Cerebellar cortex (tissue), 1 donor: ENCODE measurements around the gene PSG6.
A peak's percentile ranks its signal among the peaks of the same experiment; 100 is the strongest.
"Not testable (repeated sequence)": the region's sequence is repeated elsewhere in the genome, so short reads cannot be mapped to it uniquely, and the experiment has no call there.

Experiments
- DNase-seq: peaks from one replicate; pipeline ENCODE4 v3.0.0-alpha.2; 2015; ENCODE audit warnings: low spot score

Gene PSG6

DNA sequence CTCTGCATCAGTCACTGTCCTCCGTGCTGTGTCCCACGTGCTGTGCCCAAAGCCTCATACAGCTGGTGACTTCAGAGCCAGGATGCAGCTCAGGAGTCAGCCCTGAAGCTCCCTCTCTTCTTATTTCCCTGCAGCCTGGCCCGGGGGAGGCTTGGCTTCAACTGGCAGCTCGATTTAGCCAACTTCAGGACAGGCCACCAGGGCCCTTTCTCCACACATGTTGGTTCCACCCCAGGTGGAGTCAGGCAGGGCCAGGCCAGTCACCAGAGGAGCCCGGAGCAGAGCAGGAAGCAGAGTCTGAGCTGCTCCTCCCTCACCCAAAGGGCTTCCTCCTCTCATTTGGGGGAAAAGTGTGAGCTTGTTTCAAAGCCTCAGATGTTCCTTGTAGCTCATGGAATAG, 11.5 kb downstream of the PSG6 start:
- DNase-seq = not testable (repeated sequence)

GRCh38 chr19:42900561-42900960, 17.1 kb downstream of the PSG6 start:
- DNase-seq = peak; percentile 85

- not testable (repeated sequence) for DNase-seq
These were observed 18.0 kb downstream of the PSG6 start for GRCh38 chr19:42899674-42900073.

DNA sequence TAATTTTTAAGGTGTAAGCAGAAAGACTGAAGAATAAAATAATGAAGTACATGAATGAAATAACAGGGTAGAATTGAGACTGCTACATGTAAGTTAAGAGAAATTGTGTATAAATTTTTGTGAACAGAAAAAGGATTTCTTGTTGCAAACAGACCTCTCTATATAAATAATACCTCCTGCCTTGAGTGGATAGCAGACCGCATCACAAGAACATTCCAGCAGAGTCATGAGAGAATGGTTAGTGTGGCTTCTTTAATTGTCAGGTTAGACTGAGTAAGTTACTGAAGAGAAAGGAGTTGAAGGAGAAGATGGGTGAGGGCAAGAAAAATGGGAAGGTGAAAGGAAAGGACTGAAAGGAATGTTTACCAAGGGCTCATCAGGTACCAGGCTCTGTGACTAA, 18.6 kb downstream of the PSG6 start:
- peak; percentile 46 for DNase-seq

DNA sequence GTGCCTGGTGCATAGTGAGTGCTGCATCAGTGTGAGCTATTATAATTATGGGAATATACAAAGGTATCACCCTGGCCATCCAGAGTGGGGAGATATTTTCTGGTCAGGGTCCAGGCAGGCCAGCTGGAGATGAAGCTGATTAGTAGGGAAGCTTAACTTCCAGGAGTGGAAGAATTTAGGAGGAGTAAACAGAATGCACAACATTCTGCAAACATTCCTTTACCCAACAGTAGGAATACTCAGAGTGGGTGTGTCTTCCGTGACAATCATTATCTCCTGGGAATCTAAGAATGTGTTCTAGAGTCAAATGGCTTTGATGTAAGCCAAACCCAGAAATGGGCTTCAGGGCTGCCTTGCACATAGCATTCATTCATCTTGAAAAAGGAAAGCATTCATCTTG, 19.0 kb downstream of the PSG6 start:
- peak; percentile 44 for DNase-seq

GRCh38 chr19:42897729-42898128, 20.0 kb downstream of the PSG6 start:
- DNase-seq = peak; percentile 48

DNA sequence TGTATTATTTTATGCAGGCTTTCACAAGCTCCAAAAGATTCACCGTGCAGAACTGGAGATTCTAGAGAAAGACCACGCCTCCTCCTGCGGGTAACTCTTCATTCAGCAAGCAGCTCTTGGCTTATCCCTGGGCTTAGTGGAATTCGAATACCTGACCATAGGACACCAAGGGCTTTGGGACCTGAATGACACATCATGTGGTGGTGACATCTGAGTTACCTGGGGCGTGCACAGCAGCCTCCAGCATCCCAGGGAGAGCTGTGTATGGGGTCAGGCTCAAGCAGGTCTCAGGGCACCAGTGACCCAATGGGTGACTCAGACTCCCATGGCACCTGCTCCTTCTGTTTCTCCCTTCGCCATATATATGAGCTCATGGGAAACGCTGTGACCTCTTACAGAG, 27.2 kb downstream of the PSG6 start:
- DNase-seq = not testable (repeated sequence)

GRCh38 chr19:42887876-42888445, 29.7 kb downstream of the PSG6 start:
- DNase-seq = not testable (repeated sequence)

GRCh38 chr19:42882730-42883129, 35.0 kb downstream of the PSG6 start:
- DNase-seq = not testable (repeated sequence)

DNA sequence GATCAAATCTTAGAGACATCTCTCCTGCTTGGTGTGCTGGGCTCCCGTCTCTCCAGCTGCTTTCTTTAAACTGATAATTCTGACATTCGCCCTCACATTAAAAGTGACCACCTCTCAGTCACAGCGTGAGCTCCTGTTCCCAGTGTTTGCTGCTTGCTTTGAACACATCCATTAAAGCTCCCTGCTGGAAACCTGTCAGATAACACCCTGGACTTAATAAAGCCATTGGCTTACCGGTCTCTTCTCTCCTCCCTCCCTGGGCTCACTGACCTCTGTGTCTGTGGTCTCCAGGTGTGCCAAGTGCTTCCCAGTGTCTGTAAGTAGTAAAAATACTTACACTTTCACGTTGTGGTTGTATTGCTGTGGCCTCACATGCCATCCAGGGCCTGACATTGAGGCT, 35.7 kb downstream of the PSG6 start:
- peak; percentile 58 for DNase-seq

DNA sequence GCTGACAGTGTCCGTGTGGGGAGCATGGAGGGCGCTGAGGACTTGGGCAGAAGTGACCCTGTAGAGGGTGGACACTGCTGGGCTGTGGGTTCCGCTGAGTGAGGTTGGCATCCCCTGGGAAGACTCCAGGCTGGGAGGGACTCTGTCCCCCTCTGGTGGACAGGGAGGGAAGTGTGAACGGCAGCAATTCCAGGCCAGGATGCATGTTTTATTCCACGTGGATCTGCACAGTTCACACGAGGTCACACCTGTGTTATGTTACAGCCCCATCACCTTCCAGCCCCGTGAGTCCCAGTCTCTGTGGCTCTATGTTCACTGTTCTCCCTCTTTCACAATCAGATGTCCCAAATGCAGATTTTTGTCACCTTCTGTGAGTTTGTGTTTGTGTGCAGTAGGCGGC, 36.4 kb downstream of the PSG6 start:
- peak; percentile 59 for DNase-seq

DNA sequence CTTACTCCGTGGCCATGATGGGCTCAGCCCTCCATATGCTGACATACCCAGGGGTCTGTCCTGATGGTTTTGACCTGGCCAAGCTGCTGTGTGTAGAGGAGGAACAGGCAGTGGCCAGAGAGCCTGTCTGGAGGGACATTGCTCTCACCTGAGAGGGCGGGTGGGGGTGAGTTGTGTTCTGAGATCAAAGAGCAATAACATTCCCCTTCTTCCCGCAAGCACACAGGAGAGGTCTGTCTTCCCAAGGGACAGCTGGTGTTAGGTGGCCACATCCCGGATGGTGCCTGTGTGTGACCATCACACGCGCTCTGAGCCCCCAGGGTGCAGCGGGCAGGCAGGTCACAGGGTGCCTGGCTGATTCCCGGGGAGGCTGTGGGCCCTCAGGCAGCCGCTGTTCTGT, 37.1 kb downstream of the PSG6 start:
- not testable (repeated sequence) for DNase-seq

GRCh38 chr19:42879613-42880012, 38.1 kb downstream of the PSG6 start, which contains the start of gene PSG1:
Gene PSG1, minus strand, starts transcription at chr19:42879713. Its CDS starts 132 bp downstream, at chr19:42879581.
- DNase-seq = no peak

GRCh38 chr19:42876596-42876995, 41.1 kb downstream of the PSG6 start:
- DNase-seq = not testable (repeated sequence)

GRCh38 chr19:42875881-42876280, 41.8 kb downstream of the PSG6 start:
- peak; percentile 69 for DNase-seq

DNA sequence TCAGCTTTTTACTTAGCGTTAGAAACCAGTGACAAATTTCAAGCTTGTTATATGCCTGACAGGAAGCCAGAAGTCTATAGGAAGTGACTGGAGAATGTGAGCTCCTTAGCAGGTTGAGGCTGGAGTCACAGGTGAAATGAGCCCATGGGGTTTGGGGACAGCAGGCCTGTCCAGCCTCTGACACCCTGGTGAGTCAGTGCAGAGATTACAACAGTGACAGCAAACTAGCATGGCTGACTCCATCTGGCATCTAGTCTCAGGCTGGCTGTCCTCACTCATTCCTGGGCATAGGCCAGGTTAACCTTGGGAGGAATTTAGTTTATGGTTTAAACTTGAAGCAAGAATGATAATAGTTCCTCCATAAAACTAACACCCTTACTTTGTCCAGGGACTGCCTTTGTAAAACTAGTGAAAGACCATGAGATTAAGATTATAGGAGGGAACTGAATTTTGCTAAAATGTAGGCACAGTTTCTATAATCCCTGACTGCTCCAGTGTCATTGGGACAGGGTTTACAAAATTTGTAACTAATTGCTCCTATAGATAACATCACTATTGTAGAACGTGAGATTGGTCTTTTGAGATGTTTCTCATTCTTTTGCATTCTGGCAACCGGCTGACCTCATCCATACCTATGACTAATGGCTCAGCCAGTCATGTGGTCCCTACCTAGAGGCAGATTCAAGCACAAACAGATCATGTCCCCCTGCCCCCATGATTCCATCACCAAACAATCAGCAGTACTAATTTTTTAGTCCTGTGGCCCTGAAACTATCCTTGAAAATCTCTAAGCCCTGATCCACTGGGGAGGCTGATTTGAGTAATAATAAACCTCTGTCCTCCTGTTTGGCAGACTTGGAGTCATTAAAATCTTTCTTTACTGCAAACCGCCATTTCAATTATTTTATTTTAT, 42.5 kb downstream of the PSG6 start:
- peak; percentile 80 for DNase-seq

- not testable (repeated sequence) for DNase-seq
These were observed 43.6 kb downstream of the PSG6 start for GRCh38 chr19:42874136-42874535.

DNA sequence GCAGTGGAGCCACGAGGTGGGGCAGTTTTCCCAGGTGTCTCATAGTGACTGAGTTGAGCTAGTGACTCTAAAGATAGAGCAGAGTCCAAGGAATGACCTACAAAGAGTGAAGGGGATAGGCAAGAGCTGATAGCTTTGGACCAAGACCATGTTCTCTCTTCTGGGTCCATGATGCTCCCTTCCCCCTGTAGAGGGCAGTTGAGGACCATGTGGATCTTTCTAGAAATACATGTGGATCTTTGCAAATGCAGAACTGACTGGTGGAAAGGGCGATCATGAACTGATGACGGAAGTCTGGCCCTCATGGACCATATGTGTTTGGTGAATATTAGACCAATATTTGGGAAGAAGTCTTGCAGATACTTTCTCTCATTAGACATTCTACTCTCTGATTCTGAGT, 45.1 kb downstream of the PSG6 start:
- no peak for DNase-seq

DNA sequence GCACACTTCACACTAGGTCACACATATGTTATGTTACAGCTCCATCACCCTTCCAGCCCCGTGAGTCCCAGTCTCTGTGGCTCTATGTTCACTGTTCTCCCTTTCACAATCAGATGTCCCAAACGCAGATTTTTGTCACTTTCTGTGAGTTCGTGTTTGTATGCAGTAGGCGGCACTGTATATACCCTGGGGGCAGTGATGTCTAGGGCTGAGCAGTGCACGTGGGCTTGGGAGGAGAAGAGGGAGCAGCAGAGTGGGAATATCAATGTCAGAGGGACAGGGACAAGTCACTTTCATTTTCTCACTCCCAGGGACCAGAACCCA, 60.2 kb downstream of the PSG6 start:
- DNase-seq = no peak

GRCh38 chr19:42856866-42857543, 60.7 kb downstream of the PSG6 start:
- DNase-seq = peak; percentile 56

- not testable (repeated sequence) for DNase-seq
These were observed 62.9 kb downstream of the PSG6 start for GRCh38 chr19:42854745-42855144.

GRCh38 chr19:42853231-42853630, 64.5 kb downstream of the PSG6 start:
- DNase-seq = not testable (repeated sequence)

GRCh38 chr19:42852821-42853220, 64.9 kb downstream of the PSG6 start:
- DNase-seq = peak; percentile 58
